Measurements from ENCODE around the gene PSPC1.
"Not testable (repeated sequence)": the region's sequence is repeated elsewhere in the genome, so short reads cannot be mapped to it uniquely, and the experiment has no call there.

Gene PSPC1

GRCh38 chr13:19782727-19783682 is at the start of gene PSPC1:
PSPC1 (minus strand) TSS chr13:19782945; CDS start chr13:19782757, 188 bp downstream.
- DNase-seq = peak; percentile 97 to 99 (median 98)

- no peak for DNase-seq
These were observed 39.9 kb upstream of the PSPC1 start for GRCh38 chr13:19822673-19823072.

- peak; percentile 25 to 62 (median 35) for DNase-seq
These were observed 35.6 kb upstream of the PSPC1 start for GRCh38 chr13:19818223-19818842.

- DNase-seq = no peak
These were observed 34.9 kb upstream of the PSPC1 start for GRCh38 chr13:19817510-19818158.

GRCh38 chr13:19817106-19817505 is 34.4 kb upstream of the PSPC1 start:
- DNase-seq = no peak

- DNase-seq = not testable (repeated sequence)
These were observed 33.1 kb upstream of the PSPC1 start for GRCh38 chr13:19815842-19816241.

- DNase-seq = no peak
These were observed 28.5 kb upstream of the PSPC1 start for GRCh38 chr13:19810996-19811881.

GRCh38 chr13:19810151-19810550 is 27.4 kb upstream of the PSPC1 start:
- DNase-seq = no peak

- DNase-seq = no peak
These were observed 23.0 kb upstream of the PSPC1 start for GRCh38 chr13:19805765-19806164.

- DNase-seq = peak in 1 of 3 donors; percentile 21
These were observed 13.2 kb upstream of the PSPC1 start for GRCh38 chr13:19795956-19796355.

GRCh38 chr13:19794631-19795030 is 11.9 kb upstream of the PSPC1 start:
- DNase-seq = no peak

GRCh38 chr13:19791953-19792537 is 9.3 kb upstream of the PSPC1 start:
- no peak for DNase-seq

GRCh38 chr13:19782049-19782726 is 557 bp downstream of the PSPC1 start:
- peak; percentile 74 to 85 (median 76) for DNase-seq

- no peak for DNase-seq
These were observed 1.2 kb downstream of the PSPC1 start for GRCh38 chr13:19781526-19781925.

GRCh38 chr13:19780753-19781418 is 1.9 kb downstream of the PSPC1 start:
- not testable (repeated sequence) for DNase-seq

- no peak for DNase-seq
These were observed 10.4 kb downstream of the PSPC1 start for GRCh38 chr13:19772306-19772705.

GRCh38 chr13:19769854-19770253 is 12.9 kb downstream of the PSPC1 start:
- DNase-seq = no peak

GRCh38 chr13:19767966-19768365 is 14.8 kb downstream of the PSPC1 start:
- DNase-seq = no peak

GRCh38 chr13:19766591-19766990 is 16.2 kb downstream of the PSPC1 start:
- DNase-seq = no peak

GRCh38 chr13:19764237-19764636 is 18.5 kb downstream of the PSPC1 start:
- DNase-seq = no peak

GRCh38 chr13:19763618-19764017 is 19.1 kb downstream of the PSPC1 start:
- no peak for DNase-seq

All from suppressor macrophage treated with lipopolysaccharide for 1 hour (primary cell).